PC-9 (cell line): ENCODE results near the gene PLXDC2. TPM values are rescaled to one million over a fixed set of nuclear protein-coding genes. Genes with fewer than 3 reads are reported as not detected.

Experiments
- BruUV-seq: library from RNA; stranded (reverse); fragments of 400-500 nt; replicated peaks from 2 replicates; lab custom pipeline; 2021; lab: Mats Ljungman, UMichigan
- CTCF ChIA-PET: fragments of 300-600 bp; sonication (Branson Sonifier 250); formaldehyde crosslinking; loops from one replicate; lab custom pipeline; 2022; ENCODE audit warnings: antibody characterized with exemption; lab: Charles Lee
- POLR2A ChIA-PET: fragments of 300-600 bp; sonication (Branson Sonifier 250); formaldehyde crosslinking; loops from one replicate; lab custom pipeline; 2022; ENCODE audit warnings: antibody characterized with exemption; ENCODE audit not compliant: unreplicated experiment; lab: Charles Lee
- DNase-seq, 2 experiments: peaks; one replicate each; pipeline versions ENCODE4 v3.0.0 to v3.0.0-alpha.2; 2015 to 2022; ENCODE audit warnings: mixed read lengths in 1 of 2
- H2AFZ ChIP-seq: fragments of 200-600 bp; sonication (generic); 2 replicates; pipeline ENCODE4 v1.8.1; 2017; ENCODE audit warnings: antibody characterized with exemption
- H3F3A ChIP-seq: fragments of 200-600 bp; sonication (generic); 2 replicates; pipeline ENCODE4 v1.8.1; 2017; ENCODE audit warnings: antibody characterized with exemption, mild to moderate bottlenecking, low read depth; ENCODE audit not compliant: insufficient read depth
- H3K27ac ChIP-seq: fragments of 200-600 bp; sonication (generic); 2 replicates; pipeline ENCODE4 v1.6.1; 2016; ENCODE audit warnings: mixed run types
- H3K27me3 ChIP-seq: fragments of 200-600 bp; sonication (generic); 2 replicates; pipeline ENCODE4 v1.6.1; 2016; ENCODE audit warnings: low read depth, mixed run types; ENCODE audit not compliant: insufficient read depth
- H3K36me3 ChIP-seq: fragments of 200-600 bp; sonication (generic); 2 replicates; pipeline ENCODE4 v1.6.1; 2016; ENCODE audit warnings: low read depth, mixed run types
- H3K4me1 ChIP-seq: fragments of 200-600 bp; sonication (generic); replicated peaks from 2 replicates; pipeline ENCODE4 v1.6.1; 2016; ENCODE audit warnings: mixed run types; ENCODE audit not compliant: insufficient read depth
- H3K4me2 ChIP-seq: fragments of 200-600 bp; sonication (generic); 2 replicates; pipeline ENCODE4 v1.6.1; 2017; ENCODE audit warnings: mixed run types
- H3K4me3 ChIP-seq: fragments of 200-600 bp; sonication (generic); 2 replicates; pipeline ENCODE4 v1.6.1; 2016; ENCODE audit warnings: mixed run types
- H3K79me2 ChIP-seq: fragments of 200-600 bp; sonication (generic); 2 replicates; pipeline ENCODE4 v1.6.1; 2017; ENCODE audit warnings: low read depth, mixed run types
- H3K9me2 ChIP-seq: fragments of 200-600 bp; sonication (generic); 2 replicates; pipeline ENCODE4 v1.8.1; 2017; ENCODE audit warnings: mild to moderate bottlenecking; ENCODE audit not compliant: insufficient read depth
- H3K9me3 ChIP-seq: fragments of 200-600 bp; sonication (generic); 2 replicates; pipeline ENCODE4 v1.8.1; 2016; ENCODE audit warnings: low read depth; ENCODE audit not compliant: insufficient read depth
- H4K20me1 ChIP-seq: fragments of 200-600 bp; sonication (generic); 2 replicates; pipeline ENCODE4 v1.8.1; 2017; ENCODE audit not compliant: insufficient read depth
- EZH2 ChIP-seq: fragments of 200-600 bp; sonication (generic); IDR thresholded peaks from 2 replicates; pipeline ENCODE4 v1.8.0; 2017; ENCODE audit warnings: antibody characterized with exemption, low read depth
- intact Hi-C: fragments of 100-400 bp; cut with micrococcal nuclease; formaldehyde crosslinking; loops from one replicate; pipeline ENCODE4 v1.10.0; 2022; ENCODE audit not compliant: unreplicated experiment
- total RNA-seq: library from RNA; stranded (reverse); gene quantifications from 2 replicates; pipeline ENCODE4 v1.2.3, GENCODE V29; 2021
- TF ChIP-seq, protein P1 (sequence below): fragments of 200-600 bp; sonication (generic); conservative IDR thresholded peaks from 2 replicates; pipeline ENCODE4 v1.6.1; 2017; ENCODE audit warnings: mixed run types, antibody characterized with exemption, mild to moderate bottlenecking, moderate library complexity

The PLXDC2 gene
- total RNA-seq, 1 experiment from 2014 or later, result not detected

DNA sequence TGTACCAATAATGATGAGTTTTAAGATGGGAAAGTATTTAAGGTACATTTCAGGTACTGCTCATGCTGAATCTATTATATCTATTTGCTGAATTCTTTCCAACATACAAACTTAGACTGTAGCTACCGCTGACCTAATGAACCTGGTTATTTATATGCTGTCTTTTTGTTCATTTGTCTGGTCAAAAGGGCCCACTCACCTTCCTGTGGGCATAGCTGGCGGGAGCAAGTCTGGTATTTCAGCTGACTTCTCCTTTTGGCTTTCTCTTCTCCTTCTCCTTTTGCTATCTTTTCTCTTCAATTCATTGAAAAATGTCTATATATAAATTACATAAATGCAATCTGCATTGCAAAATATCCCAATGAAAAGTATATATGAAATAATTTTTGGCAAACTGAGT, 9.5 kb downstream of the PLXDC2 start:
- ChIA-PET CTCF (no interaction called here), POLR2A (no interaction called here)
- no peaks in the 10 kb centered on the region for H3K36me3 ChIP-seq
- H3F3A ChIP-seq, result no peaks in the 10 kb centered on the region
- H3K27ac ChIP-seq, result no peak overlapping the region
- H3K9me2 ChIP-seq, result no peaks in the 10 kb centered on the region
- intact Hi-C loops, result no loop called here
- BruUV-seq, result no TSS peak
- no peak for DNase-seq
- H4K20me1 ChIP-seq, result no peaks in the 10 kb centered on the region
- H3K4me3 ChIP-seq, result no peak overlapping the region
- H3K4me1 ChIP-seq, result no peaks in the 10 kb centered on the region
- H3K27me3 ChIP-seq, result no peaks in the 10 kb centered on the region; the same call in 1 of the 2 replicates
- no peak overlapping the region for H3K4me2 ChIP-seq
- no peaks in the 10 kb centered on the region for H3K79me2 ChIP-seq
- H2AFZ ChIP-seq, result no peak overlapping the region
- TF ChIP-seq EZH2, result no peak
- TF ChIP-seq, protein P1, sequence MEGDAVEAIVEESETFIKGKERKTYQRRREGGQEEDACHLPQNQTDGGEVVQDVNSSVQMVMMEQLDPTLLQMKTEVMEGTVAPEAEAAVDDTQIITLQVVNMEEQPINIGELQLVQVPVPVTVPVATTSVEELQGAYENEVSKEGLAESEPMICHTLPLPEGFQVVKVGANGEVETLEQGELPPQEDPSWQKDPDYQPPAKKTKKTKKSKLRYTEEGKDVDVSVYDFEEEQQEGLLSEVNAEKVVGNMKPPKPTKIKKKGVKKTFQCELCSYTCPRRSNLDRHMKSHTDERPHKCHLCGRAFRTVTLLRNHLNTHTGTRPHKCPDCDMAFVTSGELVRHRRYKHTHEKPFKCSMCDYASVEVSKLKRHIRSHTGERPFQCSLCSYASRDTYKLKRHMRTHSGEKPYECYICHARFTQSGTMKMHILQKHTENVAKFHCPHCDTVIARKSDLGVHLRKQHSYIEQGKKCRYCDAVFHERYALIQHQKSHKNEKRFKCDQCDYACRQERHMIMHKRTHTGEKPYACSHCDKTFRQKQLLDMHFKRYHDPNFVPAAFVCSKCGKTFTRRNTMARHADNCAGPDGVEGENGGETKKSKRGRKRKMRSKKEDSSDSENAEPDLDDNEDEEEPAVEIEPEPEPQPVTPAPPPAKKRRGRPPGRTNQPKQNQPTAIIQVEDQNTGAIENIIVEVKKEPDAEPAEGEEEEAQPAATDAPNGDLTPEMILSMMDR, result no peak
- no peaks in the 10 kb centered on the region for H3K9me3 ChIP-seq

DNA sequence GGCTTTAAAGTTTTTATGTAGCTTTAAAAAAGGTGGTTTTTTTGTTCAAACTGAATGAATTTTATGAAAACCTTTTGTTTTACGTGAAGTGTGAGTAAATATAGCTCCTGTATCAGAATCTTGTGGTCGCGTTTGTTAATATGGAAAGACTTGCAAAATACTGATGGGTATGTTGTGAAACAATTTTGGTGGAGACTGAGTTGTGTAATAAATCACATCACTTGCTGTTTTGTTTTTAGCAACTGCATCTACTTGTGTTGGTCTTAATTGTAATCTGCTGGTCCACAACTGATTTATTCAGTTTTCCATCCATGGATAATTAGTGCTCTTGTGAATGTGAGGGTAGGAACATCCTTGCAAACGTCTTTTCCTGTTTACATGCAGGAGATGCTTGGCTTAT, 10.5 kb downstream of the PLXDC2 start:
- intact Hi-C loops, result no loop called here

DNA sequence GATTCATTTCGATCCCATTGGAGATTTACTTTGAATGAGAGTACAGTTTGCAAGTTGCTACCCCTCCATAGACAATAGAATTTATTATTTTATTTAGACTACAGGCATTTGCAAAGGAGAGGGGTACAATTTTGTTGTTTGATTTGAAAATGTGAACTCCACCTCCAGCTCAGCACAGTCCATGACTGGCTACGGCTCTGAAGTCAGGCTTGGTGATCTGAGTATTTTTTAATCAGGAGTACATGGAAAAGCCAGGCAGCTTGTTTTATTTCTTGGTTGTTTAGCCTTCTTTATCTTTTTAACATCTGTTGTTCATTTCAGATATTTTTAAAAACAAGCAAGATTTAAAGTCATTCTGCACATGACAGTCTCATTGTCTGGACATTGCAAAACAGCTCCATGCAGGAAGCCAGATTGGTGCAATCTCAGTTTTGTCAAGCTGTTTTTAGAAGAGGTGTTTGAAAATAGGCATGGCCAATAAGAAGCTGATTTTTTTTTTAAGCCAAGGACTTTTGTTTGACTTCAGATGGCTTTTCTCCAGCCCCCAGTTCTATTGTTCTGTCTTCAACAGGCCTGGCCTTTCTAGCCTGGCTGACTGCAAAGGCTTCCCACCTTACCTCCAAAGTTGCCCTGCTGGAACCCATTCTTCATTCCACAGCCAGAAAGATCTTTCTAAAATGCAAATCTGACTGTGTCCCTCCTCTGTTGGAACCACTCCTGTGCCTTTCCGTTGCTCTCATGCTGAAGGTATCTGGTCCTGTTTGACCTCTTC, 12.2 kb downstream of the PLXDC2 start:
- no peak overlapping the region for H3K27ac ChIP-seq
- no peaks in the 10 kb centered on the region for H4K20me1 ChIP-seq
- H3K4me3 ChIP-seq, result no peak overlapping the region
- H3K27me3 ChIP-seq, result no peaks in the 10 kb centered on the region; the same call in 1 of the 2 replicates
- H3K36me3 ChIP-seq, result no peaks in the 10 kb centered on the region
- no peaks in the 10 kb centered on the region for H3K9me2 ChIP-seq
- intact Hi-C loops, result no loop called here
- no peaks in the 10 kb centered on the region for H3F3A ChIP-seq
- no peak for TF ChIP-seq EZH2
- TF ChIP-seq, protein P1, result no peak
- DNase-seq, result no peak
- CTCF ChIA-PET, result no interaction called here
- POLR2A ChIA-PET, result no interaction called here
- H3K9me3 ChIP-seq, result no peaks in the 10 kb centered on the region
- BruUV-seq, result no TSS peak
- no peaks in the 10 kb centered on the region for H3K4me1 ChIP-seq
- no peak overlapping the region for H2AFZ ChIP-seq
- no peak overlapping the region for H3K4me2 ChIP-seq
- no peaks in the 10 kb centered on the region for H3K79me2 ChIP-seq

More for the DNA sequence above, 10.5 kb downstream of the PLXDC2 start:
- no peaks in the 10 kb centered on the region for H3K9me2 ChIP-seq
- H2AFZ ChIP-seq, result no peak overlapping the region
- no peaks in the 10 kb centered on the region for H3K79me2 ChIP-seq
- TF ChIP-seq, protein P1, result no peak
- no peak for TF ChIP-seq EZH2
- BruUV-seq, result no TSS peak
- no peak overlapping the region for H3K4me3 ChIP-seq
- ChIA-PET CTCF (interaction anchor here (0.7 kb wide), 1 partner anchor 19 kb away, joined by 3 read pairs; no protein-coding TSS in a partner anchor), POLR2A (no interaction called here)
- no peak for DNase-seq
- no peaks in the 10 kb centered on the region for H4K20me1 ChIP-seq
- no peaks in the 10 kb centered on the region for H3K9me3 ChIP-seq
- H3F3A ChIP-seq, result no peaks in the 10 kb centered on the region
- no peaks in the 10 kb centered on the region for H3K4me1 ChIP-seq
- H3K27ac ChIP-seq, result no peak overlapping the region
- no peaks in the 10 kb centered on the region for H3K36me3 ChIP-seq
- no peaks in the 10 kb centered on the region; the same call in 1 of the 2 replicates for H3K27me3 ChIP-seq
- H3K4me2 ChIP-seq, result no peak overlapping the region
